HK-2 (cell line): ENCODE results near the gene CHST13.
A peak's percentile ranks its signal among the peaks of the same experiment; 100 is the strongest.
"Not testable (repeated sequence)": the region's sequence is repeated elsewhere in the genome, so short reads cannot be mapped to it uniquely, and the experiment has no call there.

Experiments
- DNase-seq: peaks from one replicate; pipeline ENCODE4 v3.0.0-alpha.2; 2018; ENCODE audit not compliant: unreplicated experiment

Gene CHST13

DNA sequence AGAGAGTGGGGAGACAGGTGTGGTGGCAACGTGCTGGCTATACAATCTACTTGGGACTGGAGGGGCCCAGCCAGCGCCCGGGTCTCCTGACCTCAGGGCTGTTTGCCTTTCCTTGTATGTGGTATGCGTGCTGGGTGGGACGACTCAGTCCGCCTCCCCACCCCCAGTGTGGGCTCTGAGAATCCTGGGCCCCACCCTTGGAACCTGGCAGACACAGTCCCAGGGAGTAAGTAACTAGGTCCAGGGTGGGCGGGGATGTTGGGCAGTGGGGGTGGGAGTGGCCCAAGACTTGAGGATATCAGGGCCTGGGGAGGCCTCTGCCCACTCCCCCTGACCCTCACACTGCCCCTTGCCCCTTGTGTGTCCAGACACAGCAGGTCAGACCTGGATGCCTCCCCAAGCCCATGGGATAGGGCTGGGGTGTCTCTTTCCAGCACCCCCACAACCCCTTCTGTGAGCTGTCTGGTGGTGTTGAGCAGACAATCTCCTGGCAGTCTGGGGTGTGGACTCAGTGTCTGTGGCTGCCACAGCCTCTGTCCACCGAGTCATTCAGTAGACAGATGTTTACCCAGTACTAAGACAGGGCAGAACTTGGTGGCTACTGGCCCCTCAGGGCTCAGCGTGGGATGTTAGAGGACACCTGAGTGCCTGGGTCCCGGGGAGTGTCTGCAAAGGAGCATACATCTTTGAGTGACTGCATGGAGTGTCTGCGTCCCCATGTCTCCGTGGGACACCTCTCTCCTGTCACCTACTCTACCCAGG is 1.3 kb downstream of the CHST13 start:
- DNase-seq = no peak

- no peak for DNase-seq
Measured at GRCh38 chr3:126525853-126526667, 2.1 kb downstream of the CHST13 start.

DNA sequence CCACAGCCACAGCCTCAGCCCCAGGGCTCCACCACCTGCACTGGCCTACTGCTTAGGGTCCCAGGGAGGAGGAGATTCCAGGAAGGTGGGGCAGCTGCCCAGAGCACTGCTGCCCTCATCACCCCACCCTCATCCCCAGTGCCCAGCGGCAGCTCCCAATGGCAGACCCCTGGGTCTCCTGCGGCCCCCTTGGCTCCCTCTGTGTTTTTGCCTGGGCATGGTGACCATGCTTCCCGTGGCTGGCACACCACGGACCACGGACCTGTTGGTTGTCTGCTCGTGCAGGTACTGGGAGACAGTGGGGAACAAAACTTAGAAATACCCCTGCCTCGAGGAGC is 2.7 kb downstream of the CHST13 start:
- DNase-seq = no peak

DNA sequence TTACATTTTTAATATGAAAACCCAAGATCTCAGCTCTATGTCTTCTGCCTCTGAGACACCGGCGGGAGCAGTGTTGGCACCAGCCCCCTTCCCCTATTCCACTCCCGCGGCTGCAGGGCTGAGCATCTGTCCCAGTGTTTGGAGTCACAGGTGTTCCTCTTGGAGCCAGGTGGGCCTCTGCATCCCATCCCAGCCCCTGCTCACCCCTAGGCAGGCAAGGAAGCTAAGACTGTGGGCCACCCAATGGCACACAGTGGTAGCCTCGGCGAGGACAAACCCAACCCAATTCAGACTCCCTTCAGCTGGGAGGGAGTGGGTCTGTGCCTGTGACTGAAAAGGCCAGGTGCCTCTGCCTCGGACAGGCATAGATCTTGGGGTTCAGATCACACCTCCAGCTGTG is 3.1 kb downstream of the CHST13 start:
- no peak for DNase-seq

GRCh38 chr3:126527455-126528211 is 3.7 kb downstream of the CHST13 start:
- DNase-seq = no peak

DNA sequence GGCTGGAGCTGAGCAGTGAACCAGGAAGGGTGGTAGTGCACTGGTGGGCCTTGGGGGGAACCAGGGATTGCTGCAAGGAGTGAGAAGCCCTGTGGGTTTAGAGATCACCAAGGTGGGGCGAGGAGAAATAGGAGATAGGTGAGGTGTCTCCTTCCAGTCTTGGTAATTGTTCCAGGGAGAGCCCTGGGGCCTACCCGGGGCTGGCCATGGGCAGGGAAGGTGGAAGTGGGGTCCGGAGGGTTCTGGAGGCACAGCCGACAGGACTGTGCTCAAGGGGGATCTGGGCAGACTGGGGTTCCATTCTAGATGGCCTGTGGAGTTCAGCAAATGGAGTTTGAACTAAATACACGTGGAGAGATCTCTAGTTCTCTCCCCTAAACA is 4.5 kb downstream of the CHST13 start:
- no peak for DNase-seq

- DNase-seq = peak; percentile 76
Measured at GRCh38 chr3:126528800-126529541, 5.0 kb downstream of the CHST13 start.

DNA sequence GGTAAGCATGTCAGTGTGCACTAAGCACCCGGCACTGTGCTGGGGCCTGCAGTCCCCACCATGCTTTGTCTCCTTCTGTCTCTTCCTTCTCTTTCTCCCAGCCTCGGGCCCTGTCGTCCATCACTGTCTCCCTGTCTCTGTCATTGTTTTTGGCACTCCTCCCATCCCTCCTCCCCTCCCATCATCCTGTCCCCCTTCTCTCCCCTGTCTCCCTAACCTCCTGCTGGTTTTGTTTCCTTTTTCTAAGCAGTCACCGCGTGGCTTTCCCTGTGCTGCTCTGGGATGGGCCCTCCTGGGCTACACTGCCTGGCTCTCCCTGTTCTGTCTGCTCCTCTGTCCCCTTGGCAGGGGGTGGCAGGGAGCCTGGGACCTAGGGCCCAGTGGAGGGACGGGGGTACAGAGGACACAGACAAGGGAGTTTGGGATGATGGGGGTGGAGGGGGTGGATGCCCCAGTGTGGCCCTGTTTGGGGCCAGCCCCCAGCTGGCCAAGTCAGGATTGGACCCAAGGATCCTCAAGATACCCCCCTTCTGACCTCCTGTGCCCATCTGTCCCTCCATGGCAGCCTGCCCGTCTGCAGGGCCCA is 5.7 kb downstream of the CHST13 start:
- DNase-seq = no peak

DNA sequence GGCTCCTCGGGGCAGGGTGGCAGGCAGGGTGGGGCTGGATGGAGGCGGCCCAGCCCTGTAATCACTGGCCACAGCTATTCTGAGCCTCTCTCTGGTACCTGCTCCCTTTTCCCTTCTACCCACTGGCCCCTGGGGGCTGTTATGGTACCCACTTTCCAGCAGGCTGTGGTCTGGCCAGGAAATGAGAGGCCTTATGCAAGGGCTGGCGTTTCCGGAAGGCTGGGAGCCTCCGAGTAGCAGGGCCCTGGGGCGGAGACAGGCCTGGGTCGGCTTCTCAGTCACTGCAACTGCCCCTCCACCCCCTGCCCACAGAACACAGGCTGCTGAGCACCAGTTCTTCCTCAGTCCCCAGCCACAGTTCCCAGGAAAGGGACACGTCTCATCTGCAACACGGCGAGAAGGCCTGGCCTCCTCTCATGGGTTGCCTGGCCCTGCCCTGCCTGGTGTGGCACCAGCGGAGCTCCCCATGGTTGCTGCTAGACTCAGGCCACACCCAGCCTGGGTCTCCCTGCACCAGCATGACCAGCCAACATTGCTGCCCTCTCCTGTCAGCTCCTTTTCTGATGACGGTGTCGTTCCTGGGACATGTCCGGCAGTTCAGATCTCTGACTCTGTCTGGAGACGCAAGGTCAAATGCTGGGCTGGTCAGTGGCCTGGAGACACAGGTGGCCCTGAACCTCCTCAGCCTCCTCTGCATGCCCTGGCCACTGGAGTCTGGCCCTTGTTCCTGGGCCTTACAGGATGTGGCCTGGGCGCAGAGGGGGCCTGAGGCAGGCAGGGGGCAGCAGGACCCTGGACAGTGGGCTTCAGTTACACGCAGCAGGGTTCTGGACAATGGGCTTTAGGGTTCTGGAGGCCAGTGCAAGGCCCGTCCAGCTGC is 6.5 kb downstream of the CHST13 start:
- DNase-seq = no peak

GRCh38 chr3:126531051-126531330 is 7.0 kb downstream of the CHST13 start:
- DNase-seq = no peak

- no peak for DNase-seq
Measured at GRCh38 chr3:126533506-126533905, 9.6 kb downstream of the CHST13 start.

DNA sequence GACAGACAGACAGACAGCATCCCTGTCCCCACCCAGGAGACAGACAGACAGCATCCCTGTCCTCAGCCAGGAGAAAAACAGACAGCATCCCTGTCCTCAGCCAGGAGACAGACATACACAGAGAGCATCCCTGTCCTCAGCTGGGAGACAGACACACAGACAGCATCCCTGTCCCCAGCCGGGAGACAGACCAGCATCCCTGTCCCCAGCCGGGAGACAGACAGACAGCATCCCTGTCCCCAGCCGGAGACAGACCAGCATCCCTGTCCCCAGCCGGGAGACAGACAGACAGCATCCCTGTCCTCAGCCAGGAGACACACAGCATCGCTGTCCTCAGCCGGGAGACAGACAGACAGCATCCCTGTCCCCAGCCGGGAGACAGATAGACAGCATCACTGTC is 10.8 kb downstream of the CHST13 start:
- not testable (repeated sequence) for DNase-seq

- no peak for DNase-seq
Measured at GRCh38 chr3:126535636-126536035, 11.7 kb downstream of the CHST13 start.

GRCh38 chr3:126536126-126536525 is 12.2 kb downstream of the CHST13 start:
- no peak for DNase-seq

DNA sequence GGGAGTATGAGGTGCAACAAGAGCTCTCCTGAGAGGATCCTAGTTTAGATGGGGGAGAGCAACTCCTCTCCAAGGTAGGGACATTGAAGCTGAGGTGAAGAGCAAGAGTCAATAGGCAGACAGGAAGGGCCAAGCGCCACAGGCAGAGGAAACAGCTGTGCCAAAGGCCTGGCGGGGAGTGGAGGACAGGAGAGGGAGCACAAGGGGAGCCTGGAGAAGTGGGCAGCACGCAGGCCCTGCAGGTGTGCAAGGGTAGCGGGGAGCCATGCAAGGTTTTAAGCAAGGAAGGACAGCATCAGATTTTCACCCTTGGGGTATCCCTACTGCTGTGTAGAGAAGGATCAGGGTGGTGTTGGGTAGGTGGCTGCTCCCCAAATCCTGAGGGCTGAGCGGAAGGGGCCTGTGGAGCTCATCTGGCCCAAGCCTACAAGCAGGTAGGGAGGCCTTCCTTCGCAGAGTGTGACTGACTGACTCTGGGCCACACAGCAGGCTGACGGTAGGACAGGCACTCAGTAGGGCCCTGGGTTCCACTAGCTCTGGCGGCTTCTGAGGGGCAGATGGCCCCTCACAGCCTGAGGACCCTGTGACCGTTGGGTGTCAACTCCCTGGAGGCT is 13.3 kb downstream of the CHST13 start:
- DNase-seq = no peak

GRCh38 chr3:126537730-126538281 is 13.9 kb downstream of the CHST13 start:
- no peak for DNase-seq

DNA sequence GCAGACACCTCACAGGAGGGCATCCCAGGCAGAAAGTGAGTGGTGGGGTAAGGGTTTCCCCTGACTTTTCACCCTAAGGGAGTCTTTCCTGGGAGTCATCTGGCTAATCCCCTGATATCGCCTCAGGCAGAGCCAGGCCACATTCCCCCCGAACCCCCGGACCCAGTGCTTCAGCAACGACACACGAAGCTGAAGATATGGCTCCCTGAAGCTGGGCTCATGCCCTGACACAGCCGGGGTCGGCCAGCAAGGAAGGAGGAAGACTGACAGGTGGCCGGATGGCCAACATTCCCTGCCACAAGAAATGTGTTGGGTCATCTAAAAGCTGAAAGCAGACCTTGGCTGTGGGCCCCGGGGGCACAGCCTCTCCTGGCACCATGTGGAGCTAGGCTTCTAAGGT is 14.4 kb downstream of the CHST13 start:
- DNase-seq = no peak

DNA sequence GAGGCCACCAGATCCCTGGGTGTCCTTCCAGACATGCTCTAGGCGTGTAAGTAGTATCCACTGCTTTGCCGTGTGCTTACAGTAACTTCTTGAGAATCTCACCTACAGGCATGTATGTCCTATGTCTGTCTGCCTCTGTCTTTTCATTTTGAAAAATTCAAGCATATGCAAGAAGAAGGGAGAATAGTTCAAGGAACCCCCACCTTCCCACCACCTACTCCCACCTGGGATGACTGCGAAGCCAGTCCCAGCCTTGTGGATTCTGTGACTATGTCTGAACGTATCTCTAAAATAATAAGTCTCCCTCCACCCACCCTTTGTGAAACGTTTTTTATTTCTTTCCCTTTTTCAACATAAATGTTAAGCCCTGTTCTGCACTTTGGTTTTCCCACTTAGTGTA is 15.0 kb downstream of the CHST13 start:
- no peak for DNase-seq

DNA sequence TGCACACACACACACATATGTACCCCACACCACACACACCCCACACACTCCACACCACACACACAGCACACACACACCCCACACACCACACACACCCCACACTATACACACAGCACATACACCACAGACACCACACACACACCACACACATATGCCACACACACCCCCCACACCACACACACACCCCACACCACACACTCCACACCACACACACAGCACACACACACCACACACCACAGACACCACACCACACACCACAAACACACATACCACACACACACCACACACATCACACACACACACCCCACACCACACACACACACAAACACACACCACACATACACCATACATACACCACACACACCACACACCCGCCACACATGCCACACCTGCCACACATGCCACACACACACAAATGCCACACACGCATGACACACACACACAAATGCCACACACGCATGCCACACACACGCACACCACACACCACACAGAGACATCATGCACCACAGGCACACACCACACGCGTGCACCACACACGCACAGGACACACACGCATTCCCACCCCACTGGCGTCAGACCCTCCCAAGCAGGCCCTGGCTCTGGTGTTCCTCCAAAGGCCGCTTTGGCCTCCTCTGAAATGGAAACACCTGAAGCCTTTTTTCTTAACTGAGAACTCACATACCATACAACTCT is 15.7 kb downstream of the CHST13 start:
- DNase-seq = no peak
